Heart left ventricle (tissue), 13 donors: ENCODE results near the gene IFT122.

Experiments used
- CTCF ChIP-seq, 12 donors: fragments of 200-600 bp; sonication (generic) in 4 of 12; IDR thresholded peaks; one replicate each; pipeline versions ENCODE4 v1.5.0 to v1.8.0; 2018 to 2022; ENCODE audit warnings: antibody characterized with exemption in 12 of 12, mild to moderate bottlenecking in 5 of 12
- POLR2A ChIP-seq, 2 donors: fragments of 450-650 bp; IDR thresholded peaks; one replicate each; pipeline ENCODE4 v1.6.1; 2017; ENCODE audit warnings: antibody characterized with exemption in 2 of 2, mild to moderate bottlenecking in 2 of 2, moderate library complexity in 2 of 2
- donor health status: ischemic (EF 13 %, LVEDD 7.1; RV severe dilation, severe dysfunction).
- donor health status: DM: no; HTN: yes; CAD: no.
- donor health status: DM: no; HTN: no; CAD: no.
- donor health status: ischemic (EF 25% LVEDD 6.9; RV normal size, moderate dysfunction).
- donor health status: ischemic (EF 25% LVEDD 5.7; RV mildly dilated, moderate dysfunction).
- donor health status: ischemic (EF 35%, LVEDD 5.7; RV mildly dilated, moderate dysfunction).
- donor health status: nonischemic (EF 11% LVEDD 7.7; RV severe dilation, severe dysfunction).
- donor health status: DM: yes; HTN: yes; CAD: no.
- donor health status: PGD.
- donor health status: ischemic (EF 29% LVEDD 5.4; RV normal size, mild dysfunction).
- donor health status: nonischemic (EF 23%, LVEDD 6.1; RV moderate dilation, normal function).

GRCh38 chr3:129412542-129413198 lies 27.4 kb upstream of the IFT122 start:
- TF ChIP-seq CTCF (IDR thresholded peaks at IDR 0.05) (no peak), POLR2A (IDR thresholded peaks at IDR 0.05) (no peak)
